ENCODE results near the gene RFX7. TPM values are rescaled to one million over a fixed set of nuclear protein-coding genes. Genes with fewer than 3 reads are reported as not detected.

RFX7 gene
- total and polyA plus RNA-seq, 2 of the 8 experiments (the other 6 are each of a cell fraction or from before 2014, with no cell fraction given) = 10.4 to 40.9 TPM

- Histone ChIP-seq H3K18ac (ENCODE audit: extremely low read depth, low read length) (no peak overlapping the region), H3K79me1 (ENCODE audit: low read depth, low read length) (peaks cover 4% of the 10 kb centered on the region; the same call in 1 of the 2 replicates), H2BK15ac (ENCODE audit: low read length) (no peak overlapping the region), H3K4ac (replicated peaks; ENCODE audit: insufficient read length, low read depth, low read length) (no peak overlapping the region), H3K4me3 (ENCODE audit: extremely low read depth in 1 of 4, insufficient read depth in 2 of 4, low read depth in 3 of 4, low read length in 4 of 4) (no peak overlapping the region), H3K36me3 (ENCODE audit: control insufficient read depth in 2 of 4, insufficient read depth in 4 of 4, low read length in 3 of 4) (no peaks in the 10 kb centered on the region), H3K23me2 (ENCODE audit: low read depth, low read length) (no peaks in the 10 kb centered on the region), H3K4me1 (replicated peaks in 1 of 4; ENCODE audit: control insufficient read depth in 3 of 4, insufficient read depth in 4 of 4, low read length in 3 of 4) (no peaks in the 10 kb centered on the region; a peak in 2 of 7 replicates), H4K8ac (ENCODE audit: extremely low read depth, insufficient read depth, low read length) (no peak overlapping the region), H3K56ac (replicated peaks; ENCODE audit: insufficient read length, low read depth, low read length) (no peak overlapping the region), H2BK120ac (replicated peaks; ENCODE audit: low read depth, low read length) (no peak overlapping the region), H3K4me2 (ENCODE audit: insufficient read depth in 1 of 2, low read depth in 2 of 2, low read length in 2 of 2) (no peak overlapping the region), H3K27me3 (replicated peaks in 1 of 4; ENCODE audit: control insufficient read depth in 3 of 4, extremely low read depth in 1 of 4, insufficient read depth in 3 of 4, low read length in 3 of 4) (no peaks in the 10 kb centered on the region), H2AK5ac (ENCODE audit: low read depth, low read length) (no peak overlapping the region), H3K9ac (replicated peaks in 1 of 4; ENCODE audit: extremely low read depth in 1 of 4, low read depth in 3 of 4, low read length in 3 of 4) (no peak overlapping the region), H3K27ac (ENCODE audit: low read depth, low read length) (no peak overlapping the region), H3K23ac (ENCODE audit: insufficient read length) (no peak overlapping the region), H3K79me2 (ENCODE audit: control insufficient read depth in 1 of 2, insufficient read depth in 2 of 2, low read length in 2 of 2) (peaks cover 4 to 97% of the 10 kb centered on the region in 2 experiments; a peak in 3 of 4 replicates), H2BK20ac (ENCODE audit: low read length) (no peak overlapping the region), H4K20me1 (replicated peaks in 1 of 2; ENCODE audit: control insufficient read depth in 1 of 2, insufficient read depth in 2 of 2, low read length in 2 of 2) (peaks cover 1 to 6% of the 10 kb centered on the region in 2 experiments), H2AFZ (ENCODE audit: low read length) (no peak overlapping the region), H4K91ac (replicated peaks; ENCODE audit: insufficient read length, low read length) (no peak overlapping the region), H2BK5ac (ENCODE audit: low read depth, low read length) (no peak overlapping the region), H2BK12ac (ENCODE audit: low read depth, low read length) (no peak overlapping the region), H3K14ac (ENCODE audit: insufficient read length) (no peak overlapping the region), H3K9me3 (ENCODE audit: insufficient read depth in 2 of 2, low read depth in 1 of 2, low read length in 1 of 2) (no peaks in the 10 kb centered on the region), H4K5ac (ENCODE audit: insufficient read length, low read depth, low read length) (no peak overlapping the region)
- FAIRE-seq (no peak), DNase-seq (ENCODE audit: low read depth in 1 of 2, low spot score in 2 of 2) (no peak)
- WGBS, 2 experiments (ENCODE audit: extremely low coverage in 1 of 2, insufficient coverage in 1 of 2, insufficient read length in 1 of 2, insufficient replicate concordance in 2 of 2, low coverage in 1 of 2, low lambda C conversion rate in 2 of 2, missing lambda C conversion rate in 1 of 2) = 90% methylated on average over 2 of the region's 2 CpGs; no CpG with 5 or more reads in 1 of the 2 experiments
- no peak for TF ChIP-seq HDAC2 (IDR thresholded peaks at IDR 0.05; ENCODE audit: borderline replicate concordance in 1 of 2, low read depth in 2 of 2, low read length in 2 of 2)
- ChIA-PET CTCF (ENCODE audit: partially characterized antibody) (no interaction called here), POLR2A (ENCODE audit: partially characterized antibody) (interaction anchor here (0.7 to 1.5 kb wide), 2 partner anchors 13 to 82 kb away, joined by 3 read pairs; no protein-coding TSS in a partner anchor)
These were observed 44.6 kb downstream of the RFX7 start for GRCh38 chr15:56199038-56199437.

Measured in H1 (cell line).